Caco-2 (cell line): ENCODE data around the gene DCX. TPM values are rescaled to one million over a fixed set of nuclear protein-coding genes. Genes with fewer than 3 reads are reported as not detected.

Experiments
- BruUV-seq: library from RNA; stranded (reverse); fragments of 400-500 nt; replicated peaks from 2 replicates; lab custom pipeline; 2021; lab: Mats Ljungman, UMichigan
- CTCF ChIA-PET: fragments of 300-600 bp; sonication (Branson Sonifier 250); formaldehyde crosslinking; loops from one replicate; lab custom pipeline; 2022; ENCODE audit warnings: antibody characterized with exemption; lab: Charles Lee
- POLR2A ChIA-PET: fragments of 300-600 bp; sonication (Branson Sonifier 250); formaldehyde crosslinking; loops from one replicate; lab custom pipeline; 2022; ENCODE audit warnings: antibody characterized with exemption; lab: Charles Lee
- DNase-seq, 2 experiments: peaks; one replicate each; pipeline versions ENCODE4 v3.0.0 to v3.0.0-alpha.2; 2020 to 2022
- H3K27me3 ChIP-seq: replicated peaks from 2 replicates; pipeline ENCODE4 v1.6.0; 2011; ENCODE audit warnings: low read length; ENCODE audit not compliant: control insufficient read depth, insufficient read depth
- H3K36me3 ChIP-seq: 2 replicates; pipeline ENCODE4 v1.5.1; 2011; ENCODE audit warnings: low read length; ENCODE audit not compliant: control insufficient read depth, insufficient read depth
- H3K4me1 ChIP-seq: fragments of 250-450 bp; sonication (Bioruptor Pico); 2 replicates; pipeline ENCODE4 v1.5.1; 2020; ENCODE audit warnings: mild to moderate bottlenecking
- H3K4me3 ChIP-seq: 2 replicates; pipeline ENCODE4 v1.5.1; 2011; ENCODE audit warnings: low read depth, mild to moderate bottlenecking, control low read depth, low read length
- H3K9me3 ChIP-seq: fragments of 250-450 bp; sonication (Bioruptor Pico); 2 replicates; pipeline ENCODE4 v1.5.1; 2020; ENCODE audit warnings: mild to moderate bottlenecking, moderate library complexity
- H3K27ac Mint-ChIP-seq: one replicate; pipeline ENCODE4 v1.8.0; 2022; ENCODE audit warnings: mixed read lengths; ENCODE audit not compliant: unreplicated experiment
- H3K27me3 Mint-ChIP-seq: one replicate; pipeline ENCODE4 v1.8.0; 2022; ENCODE audit warnings: mixed read lengths; ENCODE audit not compliant: insufficient read depth, unreplicated experiment
- H3K36me3 Mint-ChIP-seq: one replicate; pipeline ENCODE4 v1.8.0; 2022; ENCODE audit warnings: mild to moderate bottlenecking, mixed read lengths; ENCODE audit not compliant: insufficient read depth, unreplicated experiment
- H3K4me1 Mint-ChIP-seq: one replicate; pipeline ENCODE4 v1.8.0; 2022; ENCODE audit warnings: low read depth, mixed read lengths; ENCODE audit not compliant: unreplicated experiment
- H3K4me3 Mint-ChIP-seq: one replicate; pipeline ENCODE4 v1.8.0; 2022; ENCODE audit warnings: mild to moderate bottlenecking, moderate library complexity, mixed read lengths; ENCODE audit not compliant: unreplicated experiment
- H3K9me3 Mint-ChIP-seq: one replicate; pipeline ENCODE4 v1.8.0; 2022; ENCODE audit warnings: mixed read lengths; ENCODE audit not compliant: unreplicated experiment
- CTCF ChIP-seq, 2 experiments: fragments of 200-600 bp in 1 of 2; IDR thresholded peaks; 1 replicate in 1 of 2; 2 replicates in 1 of 2; pipeline versions ENCODE4 v1.5.1 to v1.8.0; 2011 to 2022; ENCODE audit warnings: antibody characterized with exemption in 1 of 2, control low read depth in 1 of 2, inconsistent platforms in 1 of 2, low read depth in 1 of 2, low read length in 1 of 2, mild to moderate bottlenecking in 1 of 2, moderate library complexity in 1 of 2; ENCODE audit not compliant: insufficient read depth in 1 of 2, severe bottlenecking in 1 of 2, unreplicated experiment in 1 of 2
- intact Hi-C: fragments of 100-400 bp; cut with micrococcal nuclease; formaldehyde crosslinking; loops from one replicate; pipeline ENCODE4 v1.10.0; 2022; ENCODE audit not compliant: unreplicated experiment
- total RNA-seq: library from RNA; stranded (reverse); gene quantifications from 2 replicates; pipeline ENCODE4 v1.2.3, GENCODE V29; 2022

The DCX gene
- total RNA-seq, 1 experiment from 2014 or later, result not detected

- POLR2A ChIA-PET, result no interaction called here
- CTCF ChIA-PET, result no interaction called here
- Histone ChIP-seq H3K9me3 (no peaks in the 10 kb centered on the region), H3K27me3 (no peaks in the 10 kb centered on the region), H3K4me1 (no peaks in the 10 kb centered on the region), H3K36me3 (no peaks in the 10 kb centered on the region), H3K4me3 (no peak overlapping the region)
- H3K4me3 Mint-ChIP-seq, result no peak overlapping the region
- no peak overlapping the region for H3K27ac Mint-ChIP-seq
- no peak for TF ChIP-seq CTCF (IDR thresholded peaks at IDR 0.05; ENCODE audit: insufficient read depth in 1 of 2, low read depth in 1 of 2, low read length in 1 of 2, severe bottlenecking in 1 of 2, unreplicated experiment in 1 of 2)
- no peak for DNase-seq
- no peaks in the 10 kb centered on the region for H3K9me3 Mint-ChIP-seq
- H3K27me3 Mint-ChIP-seq, result peaks cover 3% of the 10 kb centered on the region
- no peaks in the 10 kb centered on the region for H3K36me3 Mint-ChIP-seq
- no peaks in the 10 kb centered on the region for H3K4me1 Mint-ChIP-seq
- BruUV-seq, result no TSS peak
- intact Hi-C loops, result no loop called here
These were observed 75.9 kb downstream of the DCX start for GRCh38 chrX:111336141-111336540.

GRCh38 chrX:111329370-111329769, 82.6 kb downstream of the DCX start:
- H3K36me3 ChIP-seq, result no peaks in the 10 kb centered on the region
- no peaks in the 10 kb centered on the region for H3K27me3 ChIP-seq
- no peaks in the 10 kb centered on the region for H3K4me1 Mint-ChIP-seq
- TF ChIP-seq CTCF (IDR thresholded peaks at IDR 0.05; ENCODE audit: insufficient read depth in 1 of 2, low read depth in 1 of 2, low read length in 1 of 2, severe bottlenecking in 1 of 2, unreplicated experiment in 1 of 2), result no peak
- DNase-seq, result no peak
- CTCF ChIA-PET, result no interaction called here
- no peaks in the 10 kb centered on the region for H3K9me3 ChIP-seq
- intact Hi-C loops, result no loop called here
- H3K4me3 ChIP-seq, result no peak overlapping the region
- H3K9me3 Mint-ChIP-seq, result no peaks in the 10 kb centered on the region
- no peaks in the 10 kb centered on the region for H3K27me3 Mint-ChIP-seq
- H3K27ac Mint-ChIP-seq, result no peak overlapping the region
- BruUV-seq, result no TSS peak
- H3K4me3 Mint-ChIP-seq, result no peak overlapping the region
- POLR2A ChIA-PET, result no interaction called here
- no peaks in the 10 kb centered on the region for H3K36me3 Mint-ChIP-seq
- no peaks in the 10 kb centered on the region for H3K4me1 ChIP-seq

- Histone ChIP-seq H3K9me3 (no peaks in the 10 kb centered on the region), H3K4me1 (no peaks in the 10 kb centered on the region), H3K27me3 (no peaks in the 10 kb centered on the region), H3K4me3 (no peak overlapping the region), H3K36me3 (no peaks in the 10 kb centered on the region)
- intact Hi-C loops, result no loop called here
- H3K9me3 Mint-ChIP-seq, result no peaks in the 10 kb centered on the region
- TF ChIP-seq CTCF (IDR thresholded peaks at IDR 0.05; ENCODE audit: insufficient read depth in 1 of 2, low read depth in 1 of 2, low read length in 1 of 2, severe bottlenecking in 1 of 2, unreplicated experiment in 1 of 2), result no peak
- H3K36me3 Mint-ChIP-seq, result no peaks in the 10 kb centered on the region
- no peaks in the 10 kb centered on the region for H3K27me3 Mint-ChIP-seq
- POLR2A ChIA-PET, result no interaction called here
- CTCF ChIA-PET, result no interaction called here
- no TSS peak for BruUV-seq
- H3K27ac Mint-ChIP-seq, result no peak overlapping the region
- DNase-seq, result no peak
- H3K4me1 Mint-ChIP-seq, result no peaks in the 10 kb centered on the region
- H3K4me3 Mint-ChIP-seq, result no peak overlapping the region
These were observed 83.1 kb downstream of the DCX start for GRCh38 chrX:111328858-111329257.
